GM12874 (cell line): ENCODE results near the gene CCL13.

Experiments
- TF ChIP-seq, protein P1 (sequence below): IDR thresholded peaks from 2 replicates; pipeline ENCODE4 v1.5.1; 2011; ENCODE audit warnings: low read depth, mild to moderate bottlenecking, control low read depth, low read length, moderate library complexity; ENCODE audit not compliant: insufficient read depth

CCL13 gene

DNA sequence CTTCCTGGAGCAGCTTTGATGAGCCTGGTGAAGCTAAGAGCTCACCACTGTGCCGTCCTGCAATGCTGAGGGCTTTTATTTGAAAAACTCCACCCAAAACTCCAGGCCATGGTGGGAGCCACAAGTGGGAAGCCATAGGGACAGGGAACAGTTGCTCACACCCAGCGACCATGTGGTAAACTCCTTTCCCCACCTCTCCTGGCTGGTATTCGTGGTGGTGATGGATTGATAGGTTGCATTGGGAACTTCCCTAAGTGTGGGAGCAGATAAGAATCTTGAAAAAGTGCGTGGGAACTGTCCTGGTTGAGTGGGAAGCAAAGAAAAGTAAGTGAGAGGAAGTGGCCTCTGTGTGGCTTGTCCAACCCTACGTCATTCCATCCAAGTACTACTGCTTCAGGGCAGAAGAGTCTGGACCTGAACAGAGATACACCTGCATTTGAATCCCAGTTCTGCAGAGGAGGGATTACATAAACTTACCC, 6.9 kb downstream of the CCL13 start, which contains the start of gene CCL1:
Gene CCL1 (minus strand): TSS at position 51 of the 479 bp plus-strand sequence. CDS start 72 bp downstream, outside the sequence.
- TF ChIP-seq, protein P1, sequence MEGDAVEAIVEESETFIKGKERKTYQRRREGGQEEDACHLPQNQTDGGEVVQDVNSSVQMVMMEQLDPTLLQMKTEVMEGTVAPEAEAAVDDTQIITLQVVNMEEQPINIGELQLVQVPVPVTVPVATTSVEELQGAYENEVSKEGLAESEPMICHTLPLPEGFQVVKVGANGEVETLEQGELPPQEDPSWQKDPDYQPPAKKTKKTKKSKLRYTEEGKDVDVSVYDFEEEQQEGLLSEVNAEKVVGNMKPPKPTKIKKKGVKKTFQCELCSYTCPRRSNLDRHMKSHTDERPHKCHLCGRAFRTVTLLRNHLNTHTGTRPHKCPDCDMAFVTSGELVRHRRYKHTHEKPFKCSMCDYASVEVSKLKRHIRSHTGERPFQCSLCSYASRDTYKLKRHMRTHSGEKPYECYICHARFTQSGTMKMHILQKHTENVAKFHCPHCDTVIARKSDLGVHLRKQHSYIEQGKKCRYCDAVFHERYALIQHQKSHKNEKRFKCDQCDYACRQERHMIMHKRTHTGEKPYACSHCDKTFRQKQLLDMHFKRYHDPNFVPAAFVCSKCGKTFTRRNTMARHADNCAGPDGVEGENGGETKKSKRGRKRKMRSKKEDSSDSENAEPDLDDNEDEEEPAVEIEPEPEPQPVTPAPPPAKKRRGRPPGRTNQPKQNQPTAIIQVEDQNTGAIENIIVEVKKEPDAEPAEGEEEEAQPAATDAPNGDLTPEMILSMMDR = no peak

DNA sequence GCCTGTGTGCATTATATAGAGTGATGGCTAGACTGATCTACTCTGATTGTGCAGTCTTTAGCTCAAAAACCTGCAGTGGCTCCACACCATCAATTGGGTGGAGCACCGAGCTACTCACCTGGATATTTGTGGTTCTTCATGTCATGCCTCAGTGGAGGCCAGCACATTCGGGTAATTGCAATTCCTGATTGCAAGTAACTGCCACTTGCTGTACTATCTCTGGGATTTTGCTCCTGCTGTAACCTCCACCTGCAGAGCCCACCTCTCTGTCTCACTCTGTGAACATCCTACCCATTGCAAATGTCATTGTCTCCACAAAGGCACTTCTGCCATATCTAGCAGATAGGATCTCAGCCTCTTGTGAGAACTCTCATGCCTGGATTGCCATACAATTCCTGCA, 8.5 kb downstream of the CCL13 start:
- TF ChIP-seq, protein P1 = no peak

DNA sequence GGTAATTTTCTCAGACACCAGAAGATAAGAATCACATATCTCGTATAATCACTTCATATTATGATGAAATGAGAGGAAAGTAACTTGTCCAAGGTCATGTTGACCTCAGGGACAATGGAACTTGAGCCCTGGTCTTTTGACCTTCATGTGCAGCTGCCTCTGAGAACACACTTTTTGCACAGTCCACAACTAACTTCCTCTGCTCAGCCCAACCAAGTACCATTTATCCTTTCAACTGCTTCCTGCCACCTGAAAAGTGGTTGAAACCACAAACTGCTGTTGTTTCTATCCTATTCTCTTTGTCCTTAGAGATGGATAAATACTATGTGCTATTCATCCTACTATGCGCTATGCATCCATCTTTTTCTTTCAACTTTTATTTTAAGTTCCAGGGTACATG, 9.1 kb downstream of the CCL13 start:
- TF ChIP-seq, protein P1 = no peak

DNA sequence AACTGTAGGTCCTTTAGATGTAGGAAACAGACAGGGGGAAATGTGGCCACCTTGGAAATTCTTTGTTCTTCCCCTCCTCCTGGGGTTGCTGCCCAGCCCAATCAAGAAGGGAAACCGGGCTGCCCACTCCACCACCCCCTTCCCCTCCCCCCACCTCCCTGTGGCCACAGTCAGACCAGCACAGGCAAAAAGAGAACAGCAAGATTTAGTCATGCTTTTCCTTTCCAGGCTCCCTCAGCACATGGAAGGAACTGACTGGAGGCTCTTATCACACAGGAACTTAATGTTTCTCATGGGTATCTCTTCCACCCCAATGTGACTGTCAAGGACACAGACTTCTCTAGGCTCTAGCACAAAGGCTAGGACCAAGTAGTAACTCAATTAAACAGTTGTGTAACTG, 9.7 kb downstream of the CCL13 start:
- TF ChIP-seq, protein P1 = no peak

DNA sequence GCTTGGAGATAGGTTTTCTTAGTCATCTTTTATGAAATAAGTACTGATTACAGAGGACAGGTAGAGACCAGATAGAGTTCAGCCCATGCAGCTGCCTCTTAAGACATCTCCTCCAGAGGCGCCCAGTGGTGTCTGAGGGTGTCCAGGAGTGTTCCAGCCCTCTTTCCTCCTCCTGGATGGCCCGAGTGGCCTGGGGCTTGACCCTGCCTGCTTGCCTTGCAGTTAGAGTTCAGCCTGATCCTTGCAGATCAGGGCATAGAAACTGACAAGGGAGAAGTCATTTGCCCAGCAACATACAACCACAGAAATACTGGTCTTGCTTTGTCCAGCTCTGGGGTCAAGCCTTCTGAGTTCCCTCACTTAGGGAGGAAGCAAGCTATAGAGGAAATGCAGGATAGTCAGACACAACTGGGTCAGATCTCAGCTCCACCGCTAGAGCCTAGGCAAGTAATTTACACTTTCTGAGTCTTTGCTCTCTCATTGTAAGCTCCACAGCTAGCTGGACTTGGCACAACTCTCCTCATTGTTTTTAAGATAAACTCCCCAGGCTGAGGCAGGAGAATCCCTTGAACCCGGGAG, 10.3 kb downstream of the CCL13 start:
- TF ChIP-seq, protein P1 = no peak

DNA sequence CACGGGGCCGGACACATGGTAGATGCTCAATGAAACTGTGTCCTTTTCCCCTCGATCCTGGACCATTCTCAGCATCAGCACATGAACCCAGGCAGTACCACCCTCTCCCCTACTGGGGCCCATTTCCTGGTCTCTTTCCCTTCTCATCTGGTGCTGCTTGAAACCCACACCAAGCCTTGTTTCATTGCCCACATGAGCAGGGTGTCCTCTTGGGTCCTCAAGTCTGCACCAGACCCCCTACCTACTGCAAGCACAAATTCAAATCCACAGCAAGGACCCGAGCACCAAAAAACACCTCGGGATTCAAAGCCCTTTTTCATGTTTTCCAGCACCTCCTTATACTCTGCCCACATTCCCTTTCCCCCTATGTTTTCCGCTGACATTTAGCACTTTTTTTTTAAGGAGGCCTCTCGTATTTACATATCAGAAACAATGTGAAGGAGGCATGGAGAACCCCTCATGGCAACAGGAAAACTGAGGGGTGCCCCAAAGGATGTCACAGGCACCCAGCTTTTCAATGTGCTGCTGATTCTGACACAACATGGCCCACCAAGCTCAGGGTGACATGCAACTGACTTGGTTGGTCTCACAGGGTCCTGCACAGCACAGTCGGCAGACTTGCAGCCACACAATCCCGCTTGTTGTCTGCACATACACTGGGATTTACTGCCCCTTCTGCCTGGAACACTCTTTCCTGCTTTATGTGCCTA, 11.4 kb downstream of the CCL13 start:
- TF ChIP-seq, protein P1 = no peak

DNA sequence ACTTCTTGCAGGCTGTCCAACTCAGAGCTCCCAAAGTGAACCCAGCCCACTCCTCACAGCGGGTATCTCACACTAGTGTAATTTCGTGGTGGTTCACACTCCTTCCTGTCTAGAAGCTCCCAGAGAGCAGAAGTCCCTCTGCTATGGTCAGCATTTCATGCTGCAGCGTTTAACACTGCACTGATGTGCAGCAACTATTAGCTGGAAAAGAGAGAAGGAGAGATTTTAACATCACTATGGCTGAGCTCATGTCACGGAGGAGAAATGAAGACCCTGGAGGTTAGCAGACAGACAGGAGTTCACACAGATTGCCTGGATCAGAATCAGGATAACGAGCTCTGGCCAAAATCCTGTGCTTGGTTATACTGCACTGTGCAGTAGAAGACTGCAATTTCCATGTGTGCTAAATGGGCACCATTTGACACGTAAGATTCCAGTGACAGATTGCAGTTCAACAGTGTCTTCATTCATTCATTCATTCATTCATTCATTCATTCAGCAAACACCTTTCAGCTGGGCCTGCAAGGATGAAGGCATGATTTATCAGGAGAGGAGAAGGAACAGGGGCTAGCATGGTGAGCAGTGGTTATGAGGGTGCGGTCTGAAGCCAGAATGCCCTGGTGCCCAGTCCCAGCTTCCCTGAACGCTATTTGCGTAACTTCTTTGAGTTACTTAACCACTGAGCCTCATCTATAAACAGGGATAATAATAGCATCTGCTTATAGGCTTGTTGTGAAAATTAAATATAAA, 12.1 kb downstream of the CCL13 start:
- TF ChIP-seq, protein P1 = no peak
